Suppressor macrophage (primary cell): Measurements from ENCODE around the gene NGEF.
"Not testable (repeated sequence)": the region's sequence is repeated elsewhere in the genome, so short reads cannot be mapped to it uniquely, and the experiment has no call there.

Experiments used
- DNase-seq, 4 experiments: peaks; one replicate each; pipeline ENCODE4 v3.0.0-alpha.2; 2020 to 2022

The NGEF gene

DNA sequence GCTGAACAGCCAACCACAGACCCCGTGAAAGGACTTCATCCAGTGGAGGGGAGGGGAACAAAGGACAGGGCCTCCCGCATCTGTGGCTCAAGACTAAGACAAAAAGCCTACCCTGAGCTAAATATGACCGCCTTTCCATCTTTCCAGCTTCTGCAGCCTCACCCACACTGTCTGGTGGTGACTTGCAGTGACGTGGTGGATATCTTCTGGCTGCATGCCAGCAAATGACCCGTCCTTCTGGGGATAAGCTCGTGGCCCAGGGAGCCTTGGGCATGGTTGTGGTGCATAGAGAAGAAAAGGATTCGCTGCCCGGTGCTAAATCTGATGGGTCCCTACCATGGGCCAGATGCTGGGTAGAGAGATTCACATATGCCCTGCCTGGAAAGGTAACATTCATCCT is 8.7 kb upstream of the NGEF start:
- DNase-seq, result no peak

DNA sequence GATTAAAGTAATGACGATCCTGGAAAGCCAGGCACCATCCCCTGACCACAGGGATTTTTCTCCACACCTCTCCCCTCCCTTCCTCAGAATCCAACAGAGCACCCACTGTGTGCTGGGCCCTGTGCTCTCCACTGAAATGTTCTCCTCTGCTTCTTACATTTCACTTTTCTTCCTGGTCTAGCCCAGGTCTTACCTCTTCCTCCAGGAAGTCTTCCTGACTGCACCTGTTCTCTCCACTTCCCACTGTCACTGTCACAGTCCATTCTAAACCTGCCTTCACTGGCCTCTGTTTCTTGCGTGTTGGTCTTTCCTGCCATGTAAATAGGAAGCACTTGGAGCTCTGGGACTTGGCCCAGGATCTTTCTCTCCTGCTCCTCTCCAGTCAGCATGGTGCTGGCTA is 7.4 kb upstream of the NGEF start:
- no peak for DNase-seq

DNA sequence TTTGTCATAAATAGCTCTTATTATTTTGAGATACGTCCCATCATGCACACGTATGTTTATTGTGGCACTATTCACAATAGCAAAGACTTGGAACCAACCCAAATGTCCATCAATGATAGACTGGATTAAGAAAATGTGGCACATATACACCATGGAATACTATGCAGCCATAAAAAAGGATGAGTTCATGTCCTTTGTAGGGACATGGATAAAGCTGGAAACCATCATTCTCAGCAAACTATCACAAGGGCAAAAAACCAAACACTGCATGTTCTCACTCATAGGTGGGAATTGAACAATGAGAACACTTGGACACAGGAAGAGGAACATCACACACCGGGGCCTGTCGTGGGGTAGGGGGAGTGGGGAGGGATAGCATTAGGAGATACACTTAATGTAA is 6.6 kb upstream of the NGEF start:
- not testable (repeated sequence) for DNase-seq

DNA sequence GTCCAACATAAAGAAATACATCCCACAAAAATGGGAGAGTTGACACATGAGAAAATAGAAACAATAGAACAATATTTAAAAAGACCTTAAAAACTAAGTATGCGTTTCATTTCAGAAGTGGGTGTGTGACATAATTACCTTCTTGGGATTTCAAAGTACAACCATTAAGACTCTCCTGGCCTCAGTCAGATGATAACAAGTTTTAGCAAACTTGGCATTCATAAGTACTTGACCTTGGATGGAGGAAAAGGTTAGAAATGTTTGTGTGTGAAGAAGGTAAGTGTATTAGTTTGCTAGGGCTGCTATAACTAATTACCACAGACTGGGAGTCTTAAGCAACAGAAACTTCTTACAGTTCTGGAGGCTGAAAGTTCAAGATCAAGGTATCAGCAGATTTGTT is 4.9 kb upstream of the NGEF start:
- no peak for DNase-seq

DNA sequence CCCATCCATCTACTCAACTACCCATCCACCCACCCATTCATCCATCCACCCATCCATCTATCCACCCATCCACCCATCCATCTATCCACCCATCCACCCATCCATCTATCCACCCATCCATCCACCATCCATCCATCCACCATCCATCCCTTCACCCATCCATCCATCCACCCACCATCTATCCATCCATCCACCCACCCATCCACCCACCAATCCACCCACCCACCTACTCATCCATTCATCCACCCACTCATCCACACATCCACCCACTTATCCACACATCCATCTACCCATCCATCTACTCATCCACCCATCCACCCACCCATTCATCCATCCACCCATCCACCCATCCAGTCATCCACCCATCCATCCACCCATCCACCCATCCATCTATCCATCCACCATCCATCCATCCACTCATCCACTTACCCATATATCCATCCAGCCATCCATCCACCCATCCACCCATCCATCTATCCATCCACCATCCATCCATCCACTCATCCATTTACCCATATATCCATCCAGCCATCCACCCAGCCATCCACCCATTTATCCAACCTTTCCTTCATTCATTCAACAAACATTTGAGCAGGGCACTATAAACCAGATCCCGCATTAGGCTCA is 2.1 kb upstream of the NGEF start:
- no peak for DNase-seq

DNA sequence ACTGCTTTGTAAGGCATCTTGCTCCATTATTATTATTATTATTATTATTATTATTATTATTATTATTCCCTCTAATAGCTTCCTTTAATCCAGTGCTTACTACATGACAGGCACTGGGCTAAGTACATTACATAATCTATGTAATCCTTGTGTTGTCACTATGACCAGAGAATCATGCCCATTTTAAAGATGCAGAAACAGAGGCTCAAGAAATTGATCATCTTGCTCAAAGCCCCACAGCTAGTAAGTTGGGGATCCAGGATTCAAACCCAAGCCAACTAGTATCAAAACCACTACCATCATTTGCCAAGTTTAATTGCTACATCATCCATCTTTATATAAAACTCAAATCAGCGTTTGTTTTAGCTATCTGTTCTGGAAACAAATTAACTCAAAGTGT is 594 bp upstream of the NGEF start:
- no peak for DNase-seq

DNA sequence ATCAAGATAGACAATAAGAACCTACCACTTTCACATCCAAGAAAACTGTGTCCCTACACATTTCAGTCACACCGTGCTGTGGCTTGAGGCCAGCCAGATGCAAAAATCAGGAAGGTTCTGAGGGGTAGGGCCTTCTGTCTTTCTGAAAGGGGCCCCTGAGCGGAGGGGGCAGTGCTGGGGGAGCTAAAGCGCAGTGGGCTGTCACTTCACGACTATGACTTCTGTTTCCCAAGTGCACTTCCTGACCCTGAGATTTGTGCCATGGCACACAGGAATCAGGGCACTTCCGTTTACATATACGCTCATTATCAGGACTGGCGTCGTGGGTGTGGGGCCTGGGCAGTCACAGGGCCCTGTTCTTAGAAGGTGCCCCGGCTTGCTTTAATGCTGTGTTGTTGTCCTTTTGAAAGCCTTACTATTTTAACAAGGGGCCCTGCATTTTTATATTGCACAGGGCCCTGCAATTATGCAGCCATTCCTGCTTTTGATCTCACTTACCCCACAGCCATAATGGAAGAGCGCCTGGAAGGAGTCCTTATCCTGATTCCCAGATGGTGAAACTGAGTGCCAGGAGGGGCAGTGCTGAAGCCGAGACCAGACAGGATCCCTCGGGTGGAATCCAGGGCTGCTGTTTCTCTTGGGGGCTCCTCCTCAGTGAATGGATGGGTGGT is 620 bp downstream of the NGEF start:
- peak; percentile 60 to 75 (median 70) for DNase-seq

DNA sequence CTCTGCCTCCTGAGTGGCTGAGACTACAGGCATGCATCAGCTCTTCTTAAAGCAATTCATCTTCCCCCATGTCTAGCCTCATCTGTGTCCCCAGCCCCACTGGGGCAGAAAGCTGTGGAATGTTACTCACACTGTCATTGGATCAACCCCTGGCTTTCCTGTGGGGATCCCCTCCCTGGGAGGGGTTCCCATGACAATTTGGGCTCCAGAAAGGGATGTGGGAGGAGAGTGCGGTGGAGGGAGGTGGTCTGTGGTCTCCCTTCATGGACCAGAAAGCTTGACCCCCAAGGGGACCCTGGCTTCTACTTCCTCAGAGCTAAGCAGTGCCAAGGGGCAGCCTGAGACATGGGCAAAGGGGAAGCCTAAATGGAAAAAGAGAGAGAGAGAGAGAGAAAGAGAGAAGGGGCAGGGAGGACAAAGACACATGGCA is 1.3 kb downstream of the NGEF start:
- peak in 1 of 4 experiments; percentile 9 for DNase-seq

DNA sequence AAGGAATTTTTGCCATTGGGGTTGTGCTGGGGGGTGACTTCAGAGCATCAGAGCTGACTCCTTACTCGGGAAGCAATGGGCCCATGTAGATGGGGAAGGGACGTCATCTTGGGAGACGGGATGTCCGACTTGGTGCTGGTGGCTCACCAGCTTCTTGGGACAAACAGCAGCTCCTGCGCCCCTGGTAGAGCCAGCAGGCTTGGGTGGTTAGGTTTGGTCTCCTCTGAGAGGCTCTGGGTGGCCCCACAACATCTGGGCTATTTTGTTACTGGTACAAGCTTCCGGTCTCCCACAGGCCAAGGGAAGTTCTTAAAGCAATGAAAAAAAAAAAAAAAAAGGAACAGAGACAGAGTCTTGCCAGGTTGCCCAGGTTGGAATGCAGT is 1.8 kb downstream of the NGEF start:
- no peak for DNase-seq

DNA sequence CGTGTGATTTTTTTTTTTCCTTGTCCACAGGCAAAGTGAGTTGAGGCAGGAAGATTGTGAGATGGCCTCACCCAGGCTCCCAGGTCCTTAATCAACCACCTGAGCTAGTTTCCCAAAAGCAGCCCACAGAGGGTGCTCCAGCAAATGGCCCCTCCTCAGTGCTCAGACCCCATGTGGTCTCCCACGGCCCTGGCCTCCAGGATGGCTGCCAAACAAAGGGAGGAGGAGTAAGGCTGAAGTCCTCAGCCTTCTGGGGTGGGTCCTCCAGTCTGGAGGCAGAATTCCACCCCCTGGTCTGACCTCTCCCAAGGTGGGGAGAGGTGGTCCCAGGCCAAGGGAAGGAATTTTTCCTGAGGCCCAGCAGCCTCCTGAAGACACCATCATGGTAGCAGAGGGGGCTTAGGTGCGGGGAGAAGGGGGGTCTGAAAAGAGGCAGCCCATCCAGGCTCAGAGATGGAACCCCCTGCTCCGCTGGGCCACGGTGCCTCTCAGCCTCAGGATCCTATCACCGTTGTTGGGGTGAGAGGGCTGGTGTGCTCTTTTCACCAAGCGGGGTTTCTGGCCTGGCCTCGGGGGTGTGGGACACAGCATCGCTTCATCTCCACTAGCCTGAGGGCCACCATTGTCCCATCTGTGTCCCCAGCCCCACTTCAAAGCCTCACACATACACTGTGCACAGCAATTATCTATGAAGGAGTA is 2.3 kb downstream of the NGEF start:
- no peak for DNase-seq

DNA sequence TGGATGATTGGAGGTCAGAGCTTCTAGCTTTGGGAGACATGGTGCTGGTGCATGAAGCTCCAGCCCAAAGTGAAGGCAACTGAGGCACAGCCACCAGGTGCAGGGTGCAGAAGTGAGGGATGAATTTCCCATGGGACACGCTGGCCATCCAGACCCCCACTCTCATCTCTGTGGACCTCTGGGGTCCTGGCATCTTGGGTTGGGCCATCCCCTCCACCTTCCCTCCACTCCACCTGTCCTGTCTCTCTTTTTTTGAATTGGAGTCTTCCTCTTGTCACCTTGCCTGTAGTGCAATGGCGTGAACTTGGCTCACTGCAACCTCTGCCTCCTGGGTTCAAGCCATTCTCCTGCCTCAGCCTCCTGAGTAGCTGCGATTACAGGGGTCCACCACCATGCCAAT is 3.4 kb downstream of the NGEF start:
- no peak for DNase-seq

DNA sequence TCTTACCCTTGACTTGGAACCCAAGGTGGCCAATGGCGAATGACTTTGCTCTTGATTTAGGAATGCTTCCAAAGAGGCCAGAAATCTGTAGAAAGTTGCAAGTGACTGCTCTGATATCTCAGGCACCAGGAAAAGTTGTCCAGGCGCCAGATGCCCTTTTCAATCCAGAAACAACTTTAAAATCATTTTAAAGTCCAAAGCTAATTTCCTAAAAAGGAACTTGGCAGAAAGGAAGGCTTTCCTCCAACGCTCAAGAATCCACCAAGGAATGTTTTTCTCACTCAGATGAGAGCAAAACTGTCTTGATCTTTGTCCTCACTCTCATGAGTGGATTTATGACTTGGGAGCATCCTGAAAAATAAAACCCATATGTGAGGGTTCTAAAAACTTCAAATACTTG is 5.3 kb downstream of the NGEF start:
- DNase-seq, result no peak

DNA sequence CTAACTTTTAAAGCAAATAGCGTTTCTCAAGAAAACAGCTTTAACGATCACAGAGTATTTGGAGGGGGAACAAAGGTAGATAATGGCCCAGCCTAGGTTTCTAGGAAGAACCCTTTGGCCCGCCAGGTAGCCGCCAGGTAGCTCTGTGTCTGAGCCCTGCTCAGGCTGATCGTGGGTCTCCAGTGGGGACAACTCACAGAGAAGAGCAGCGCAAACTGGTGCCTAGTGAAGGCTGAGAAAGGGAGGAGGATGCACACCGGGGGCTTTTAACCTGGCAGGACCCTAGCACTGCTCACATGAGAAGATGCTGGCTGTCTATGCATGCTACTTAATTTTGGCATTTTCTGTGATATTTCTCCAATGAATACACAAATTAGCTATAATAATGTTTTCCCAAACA is 5.8 kb downstream of the NGEF start:
- no peak for DNase-seq

DNA sequence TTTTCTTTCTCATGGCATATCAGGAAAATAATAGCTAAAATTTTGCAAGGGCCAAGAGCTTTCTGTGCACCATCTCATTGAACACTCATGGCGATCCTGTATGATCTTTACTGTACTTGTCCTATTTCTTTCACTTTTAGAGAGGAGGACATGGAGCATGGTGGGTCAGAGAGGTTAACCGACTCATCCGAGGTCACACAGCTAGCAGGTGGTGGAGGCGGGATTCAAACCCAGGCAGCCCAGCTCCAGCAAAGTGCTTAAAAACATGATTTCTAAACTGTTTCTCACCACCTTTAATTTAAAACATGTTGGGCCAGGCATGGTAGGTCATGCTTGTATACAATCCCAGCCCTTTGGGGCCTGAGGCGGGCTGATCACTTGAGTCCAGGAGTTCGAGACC is 6.4 kb downstream of the NGEF start:
- no peak for DNase-seq

DNA sequence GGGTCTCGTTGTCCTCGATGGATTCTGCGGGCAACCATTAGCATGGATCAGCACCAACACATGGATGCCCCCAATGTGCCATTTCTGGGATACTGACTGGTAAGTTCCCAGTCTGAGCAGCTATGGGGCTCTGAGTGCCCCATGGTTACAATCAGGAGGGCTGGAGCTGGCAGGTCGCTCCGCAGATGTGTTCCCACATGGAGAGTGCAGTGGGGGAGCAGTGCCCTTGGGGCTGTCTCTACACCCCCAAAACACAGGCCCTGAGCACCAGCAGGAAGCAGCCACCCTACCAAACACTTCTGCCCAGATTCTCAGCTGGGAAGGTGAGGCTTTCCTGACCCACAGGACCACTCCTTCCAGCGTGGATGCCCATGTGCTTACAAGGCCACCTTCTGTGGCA is 8.0 kb downstream of the NGEF start:
- DNase-seq, result no peak

DNA sequence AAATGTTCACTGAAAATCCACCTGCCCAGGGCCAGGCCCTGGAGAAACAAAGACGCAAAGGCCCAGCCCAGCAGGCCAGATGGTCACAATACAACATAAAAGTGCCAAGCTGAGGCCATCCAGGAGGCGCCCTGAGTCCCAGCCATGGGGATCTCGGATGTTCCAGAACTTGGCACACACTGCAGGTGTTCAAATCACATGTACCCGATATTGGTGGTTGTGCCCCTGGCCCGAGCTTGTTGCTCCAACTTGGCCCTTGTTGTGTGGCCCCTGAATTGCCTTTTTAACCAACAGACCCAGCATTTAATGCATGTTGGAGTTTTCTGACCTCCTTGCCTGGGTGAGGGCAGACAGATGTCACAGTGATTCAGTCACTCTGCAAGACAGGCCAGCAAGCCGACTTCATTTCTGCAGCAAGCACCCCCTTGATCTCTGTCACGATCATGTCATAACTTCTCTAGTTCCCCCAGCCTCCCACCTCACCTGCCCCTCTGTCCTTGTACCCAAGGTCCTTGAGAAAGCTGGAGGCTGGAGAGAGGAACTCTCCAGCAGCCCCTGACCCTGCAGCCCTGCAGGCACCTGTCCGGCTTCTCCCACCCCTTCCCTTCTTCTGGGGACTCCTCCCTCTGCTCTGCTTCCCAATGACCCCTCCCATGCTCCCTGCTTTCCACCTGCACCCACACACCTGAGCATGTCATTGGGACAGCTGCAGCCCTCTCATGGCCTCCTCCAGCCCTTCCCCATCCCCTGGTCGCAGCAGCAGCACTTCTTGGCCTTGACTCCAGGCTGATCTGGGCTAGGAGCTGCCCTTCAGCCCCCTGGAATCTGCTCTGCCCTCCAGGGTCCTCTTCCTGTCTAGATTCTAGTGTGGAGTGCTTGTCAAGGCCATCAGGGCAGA is 9.1 kb downstream of the NGEF start:
- DNase-seq, result no peak

DNA sequence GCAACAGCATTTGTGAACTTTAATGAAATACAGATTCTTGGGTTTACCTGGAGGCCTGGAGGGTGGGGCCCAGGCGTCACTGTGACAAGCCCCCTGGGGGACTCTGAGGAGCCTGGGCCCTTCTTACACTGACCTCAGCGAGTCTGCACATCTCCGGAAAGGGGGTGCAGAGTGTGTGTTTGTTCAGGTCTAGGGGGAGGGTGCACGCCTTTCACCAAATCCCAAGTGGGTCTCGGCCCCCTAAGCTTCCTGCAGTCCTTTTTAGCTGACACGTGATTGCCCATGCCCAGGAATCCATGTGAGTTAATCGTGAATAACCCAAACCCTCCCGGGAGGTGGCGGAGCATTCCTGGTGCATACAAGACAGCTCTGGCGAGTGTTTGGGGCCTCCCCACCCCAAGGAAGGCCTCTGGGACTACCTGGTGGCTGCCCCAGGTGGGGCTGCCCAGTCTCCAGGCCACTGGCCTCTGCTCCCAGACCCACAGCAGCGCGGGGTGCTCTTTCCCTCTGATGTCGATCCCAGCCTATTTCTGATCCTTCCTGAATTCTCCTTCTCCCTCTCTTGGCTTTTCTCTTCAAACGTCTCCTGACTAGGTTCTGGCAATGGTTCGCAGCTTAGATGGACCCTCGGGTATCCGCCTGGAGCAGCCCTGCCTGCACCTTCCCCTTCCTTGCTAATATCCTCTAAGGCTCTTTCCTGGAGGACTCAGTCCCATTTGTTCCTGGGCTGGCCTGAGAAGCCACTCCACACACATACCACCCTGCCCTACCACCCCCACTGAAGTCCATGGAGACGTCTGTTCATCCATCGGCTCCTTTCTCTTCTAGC is 10.0 kb downstream of the NGEF start:
- DNase-seq, result no peak

DNA sequence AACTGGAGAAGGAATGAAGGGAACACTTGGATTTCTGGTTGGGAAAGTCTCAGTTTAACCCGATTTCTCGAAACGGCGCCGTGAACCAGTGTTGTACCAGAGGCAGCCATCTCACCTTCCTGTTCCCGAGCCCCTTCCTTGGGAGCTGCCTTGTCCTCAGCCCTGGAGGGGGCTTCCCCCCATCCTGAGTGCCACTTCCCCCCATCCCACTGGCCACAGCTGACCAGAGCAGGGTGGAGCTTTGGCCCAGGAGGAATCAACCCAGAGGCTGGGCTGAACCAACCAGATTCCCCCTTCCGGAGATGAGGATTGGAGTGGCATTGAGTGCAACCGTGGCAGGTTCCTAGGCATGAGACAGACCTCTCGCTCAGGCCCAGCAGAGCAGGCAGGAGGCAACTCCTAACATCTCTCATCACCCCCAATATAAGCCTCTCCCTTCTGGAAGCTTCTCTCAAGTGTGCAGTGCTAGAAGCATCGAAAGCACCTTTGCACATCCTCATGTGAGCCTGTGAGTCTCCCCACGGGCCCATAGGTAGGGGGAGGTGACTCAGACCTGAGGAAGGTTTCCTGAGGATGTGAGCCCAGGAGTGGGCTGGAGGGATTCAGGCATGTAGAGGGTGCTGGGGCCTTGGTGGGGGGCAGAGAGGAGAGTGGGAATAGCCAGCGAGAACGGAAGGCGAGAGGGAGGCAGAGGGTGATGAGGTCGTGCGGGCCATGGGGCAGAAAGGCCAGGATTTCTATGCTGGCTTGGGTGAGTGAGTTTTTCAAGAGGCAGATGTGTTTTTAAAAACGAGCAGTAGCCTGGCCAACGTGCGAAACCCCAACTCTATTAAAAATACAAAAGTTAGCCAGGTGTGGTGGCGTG is 11.9 kb downstream of the NGEF start:
- DNase-seq, result no peak

DNA sequence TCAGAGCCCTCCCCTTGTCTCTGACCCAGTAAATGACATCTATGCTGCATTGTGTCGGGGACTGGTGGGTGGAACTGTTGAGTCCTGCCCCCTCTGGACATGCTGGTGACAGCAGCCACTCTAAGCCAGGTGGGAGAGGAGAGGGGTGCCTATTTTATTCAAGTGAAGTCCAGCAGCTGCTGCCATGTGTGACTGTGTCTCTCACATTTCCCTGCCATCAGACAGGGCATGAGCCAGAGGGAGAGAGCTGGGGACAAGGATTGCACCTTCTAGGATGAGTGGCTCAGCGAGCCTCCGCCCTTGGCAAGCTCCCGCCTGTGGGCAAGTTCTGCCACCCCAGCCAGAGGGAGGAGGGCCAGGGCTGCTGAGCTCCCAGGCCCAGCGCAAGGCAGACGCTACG is 13.7 kb downstream of the NGEF start:
- no peak for DNase-seq

DNA sequence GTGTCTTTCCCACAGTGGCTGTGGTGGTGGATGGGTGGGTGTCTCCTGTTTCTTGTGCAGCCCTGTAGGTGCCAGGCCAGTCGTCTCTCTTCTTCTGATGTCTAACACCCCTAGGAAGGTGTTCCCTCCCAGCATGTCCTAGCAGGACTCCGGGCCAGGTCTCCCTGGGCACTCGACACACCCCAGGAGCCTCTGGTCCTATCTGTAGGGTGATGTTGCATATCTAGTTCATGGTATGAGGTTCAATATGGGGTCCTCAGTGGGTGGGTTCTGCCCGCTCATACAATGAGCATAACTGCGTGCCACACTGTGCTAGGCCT is 14.4 kb downstream of the NGEF start:
- DNase-seq, result no peak
